GM21515 (cell line): ENCODE measurements around the gene CDIPT.
A peak's percentile ranks its signal among the peaks of the same experiment; 100 is the strongest.
"Not testable (repeated sequence)": the region's sequence is repeated elsewhere in the genome, so short reads cannot be mapped to it uniquely, and the experiment has no call there.

Experiments
- ATAC-seq: cut with Tn5 transposase; IDR thresholded peaks from one replicate; pipeline ENCODE4 v1.9.1; 2021; ENCODE audit not compliant: unreplicated experiment

Gene CDIPT, protein sequence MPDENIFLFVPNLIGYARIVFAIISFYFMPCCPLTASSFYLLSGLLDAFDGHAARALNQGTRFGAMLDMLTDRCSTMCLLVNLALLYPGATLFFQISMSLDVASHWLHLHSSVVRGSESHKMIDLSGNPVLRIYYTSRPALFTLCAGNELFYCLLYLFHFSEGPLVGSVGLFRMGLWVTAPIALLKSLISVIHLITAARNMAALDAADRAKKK

DNA sequence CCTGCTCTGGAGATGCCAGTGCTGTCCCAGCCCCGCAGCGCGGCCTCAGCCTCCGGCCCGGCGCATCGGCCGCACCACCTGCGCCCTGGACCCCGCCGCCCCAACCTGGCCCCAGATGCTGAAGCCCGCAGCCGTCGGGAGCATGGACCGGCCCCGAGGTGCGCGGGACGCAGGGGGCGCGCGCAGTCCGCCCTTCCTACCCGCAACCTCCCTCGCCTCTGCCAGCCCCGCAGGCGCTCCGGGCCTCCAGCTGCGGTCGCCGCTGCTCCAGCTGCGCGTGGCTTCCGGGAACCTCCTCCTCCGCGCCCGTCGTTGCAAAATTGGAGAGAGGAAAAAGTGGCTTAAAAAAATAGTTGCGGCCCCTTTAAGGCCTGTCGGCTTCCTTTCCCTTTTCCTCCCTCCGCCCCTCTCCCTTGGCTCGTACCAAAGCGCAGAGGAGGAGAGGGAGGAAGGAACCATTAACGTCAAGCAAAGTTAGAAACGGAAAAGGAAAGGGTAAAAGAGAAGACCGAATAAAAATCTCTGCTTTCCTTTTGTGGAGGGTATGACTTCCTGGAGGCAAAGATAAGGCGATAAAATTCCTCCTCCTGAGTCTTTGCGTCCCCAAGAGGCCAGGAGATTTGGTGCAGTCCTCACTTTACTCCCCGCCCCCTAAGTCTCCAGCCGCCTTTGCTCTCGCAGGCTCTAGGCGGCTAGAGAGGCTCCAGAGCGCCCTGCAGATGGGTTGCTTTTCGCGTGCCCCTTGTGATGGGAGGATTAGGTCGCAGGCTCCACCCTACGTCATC lies at the start of gene CDIPT:
TSS of gene CDIPT (minus strand) at position 343 of the 785 bp plus-strand sequence. CDS start 369 bp downstream, outside the sequence.
- ATAC-seq: peak; percentile 88

DNA sequence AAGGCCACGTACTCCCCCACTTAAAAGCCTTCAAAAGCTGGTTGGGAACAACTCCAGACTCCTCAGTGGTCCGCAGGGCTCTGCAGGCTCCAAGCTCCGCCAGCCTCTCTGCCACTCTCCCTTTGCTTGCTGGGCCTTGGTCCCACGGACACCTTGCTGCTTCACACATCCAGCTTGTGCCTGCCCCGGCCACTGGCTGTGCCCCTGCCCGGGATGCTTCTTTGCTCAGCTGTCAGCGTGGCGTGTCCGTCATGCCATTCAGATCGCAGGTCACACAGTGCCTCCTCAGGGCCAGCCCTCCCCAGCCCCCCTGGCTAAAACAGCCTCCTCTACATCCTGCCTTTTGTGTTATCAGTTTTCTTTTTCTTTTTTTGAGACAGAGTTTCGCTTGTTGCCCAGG lies 49.1 kb upstream of the CDIPT start:
- ATAC-seq: no peak

DNA sequence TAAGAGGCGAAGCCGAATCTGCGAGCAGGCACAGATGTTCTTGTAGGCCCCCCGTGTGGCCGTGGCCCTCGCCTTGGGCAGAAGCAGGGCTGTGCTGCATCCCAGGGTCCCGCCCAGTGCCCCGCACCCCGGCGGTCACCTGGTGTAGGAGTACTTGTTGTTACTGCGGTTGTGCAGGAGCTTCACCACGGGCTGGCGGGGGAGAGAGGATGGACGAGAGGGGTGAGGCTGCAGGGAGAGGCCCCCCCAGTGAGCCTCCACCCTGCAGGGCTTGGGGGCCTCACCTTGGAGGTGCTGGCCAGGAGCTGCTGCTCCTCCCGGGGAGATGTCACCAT lies 48.6 kb upstream of the CDIPT start:
- no peak for ATAC-seq

DNA sequence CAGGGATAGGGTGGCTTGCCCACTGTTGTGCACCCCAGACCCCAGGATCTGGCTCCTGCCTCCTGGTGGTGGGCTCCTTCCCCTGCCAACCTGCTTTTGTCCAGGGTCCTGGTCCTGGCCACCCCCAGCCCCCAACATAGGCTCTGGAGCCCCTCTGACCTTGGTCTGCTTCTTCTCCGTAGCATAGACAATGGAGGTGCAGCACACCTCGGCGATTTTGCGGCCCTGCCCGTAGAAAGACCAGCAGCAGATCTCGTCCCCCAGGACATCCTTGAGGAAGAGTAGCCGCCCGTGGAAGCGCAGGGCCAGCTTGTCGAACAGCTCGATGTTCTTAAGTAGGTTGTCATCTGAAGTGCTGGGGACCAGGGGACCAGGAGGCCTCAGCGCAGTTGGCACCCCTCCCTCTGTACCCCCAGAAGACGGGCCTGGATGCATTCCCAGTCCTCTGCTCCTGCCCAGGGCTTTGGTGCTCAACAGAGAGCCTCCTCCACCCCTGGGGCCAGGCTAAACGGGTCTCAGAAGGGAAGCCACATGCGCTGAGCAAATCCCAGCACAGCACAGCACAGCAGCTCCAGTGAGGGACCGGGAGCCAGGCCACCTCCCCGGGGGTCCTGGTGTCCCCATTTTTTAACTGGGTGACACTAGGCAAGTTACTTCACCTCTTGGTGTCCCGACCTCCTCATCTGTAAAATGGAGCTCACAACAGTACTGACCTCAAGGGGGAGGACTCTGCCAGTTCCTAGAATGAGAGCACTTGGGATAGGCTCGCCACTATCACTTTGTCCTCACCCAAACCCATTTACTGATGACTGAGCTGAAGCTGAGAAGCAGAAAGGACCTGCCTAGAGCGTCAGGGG lies 48.0 kb upstream of the CDIPT start:
- no peak for ATAC-seq

DNA sequence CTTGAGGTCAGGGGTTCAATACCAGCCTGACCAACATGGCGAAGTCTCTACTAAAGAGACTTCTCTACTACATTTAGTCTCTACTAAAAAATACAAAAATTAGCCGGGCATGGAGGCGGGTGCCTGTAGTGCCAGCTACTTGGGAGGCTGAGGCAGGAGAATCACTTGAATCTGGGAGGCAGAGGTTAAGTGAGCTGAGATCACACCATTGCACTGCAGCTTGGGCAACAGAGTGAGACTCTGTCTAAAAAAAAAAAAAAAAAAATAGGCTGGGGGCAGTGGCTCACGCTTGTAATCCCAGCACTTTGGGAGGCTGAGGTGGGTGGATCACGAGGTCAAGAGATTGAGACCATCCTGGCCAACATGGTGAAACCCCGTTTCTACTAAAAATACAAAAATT lies 46.8 kb upstream of the CDIPT start:
- not testable (repeated sequence) for ATAC-seq

DNA sequence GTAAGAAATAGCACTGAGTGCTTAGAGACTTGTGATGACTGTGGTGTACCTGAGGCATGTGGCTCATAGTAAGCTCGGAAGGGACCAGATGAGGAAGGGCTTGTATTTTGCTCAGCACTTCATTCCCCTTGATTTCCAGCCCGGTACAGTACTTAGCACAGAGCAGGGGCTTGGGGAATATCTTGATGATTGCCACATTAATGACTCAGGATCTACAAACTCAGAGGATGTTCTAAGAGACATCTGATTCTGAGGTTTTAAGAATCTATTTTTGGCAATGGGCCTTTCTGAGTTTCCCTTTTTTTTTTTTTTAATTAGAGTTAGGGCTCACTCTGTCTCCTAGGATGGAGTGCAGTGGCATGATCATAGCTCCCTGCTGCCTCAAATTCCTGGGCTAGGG lies 46.4 kb upstream of the CDIPT start:
- ATAC-seq: no peak

DNA sequence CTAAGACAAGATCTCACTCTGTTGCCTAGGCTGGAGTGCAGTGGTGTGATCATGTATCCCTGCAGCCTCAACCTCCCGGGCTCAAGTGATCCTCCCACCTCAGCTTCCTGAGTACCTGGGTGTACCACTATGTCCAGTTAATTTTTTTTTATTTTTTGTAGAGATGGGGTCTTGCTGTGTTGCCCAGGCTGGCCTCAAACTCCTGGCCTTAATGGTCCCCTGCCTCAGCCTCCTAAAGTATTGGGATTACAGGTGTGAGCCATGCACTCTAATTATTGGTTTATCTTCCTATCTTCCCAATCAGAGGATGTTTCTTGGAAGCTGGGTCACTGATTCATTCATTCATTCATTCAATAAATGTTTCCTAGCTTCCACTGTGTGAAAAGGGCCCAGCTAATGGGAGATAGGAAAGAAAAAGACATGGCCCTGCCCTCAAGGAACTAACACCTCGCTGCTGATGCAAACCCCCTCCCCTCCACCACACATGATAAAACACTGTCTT lies 45.7 kb upstream of the CDIPT start:
- ATAC-seq: no peak

DNA sequence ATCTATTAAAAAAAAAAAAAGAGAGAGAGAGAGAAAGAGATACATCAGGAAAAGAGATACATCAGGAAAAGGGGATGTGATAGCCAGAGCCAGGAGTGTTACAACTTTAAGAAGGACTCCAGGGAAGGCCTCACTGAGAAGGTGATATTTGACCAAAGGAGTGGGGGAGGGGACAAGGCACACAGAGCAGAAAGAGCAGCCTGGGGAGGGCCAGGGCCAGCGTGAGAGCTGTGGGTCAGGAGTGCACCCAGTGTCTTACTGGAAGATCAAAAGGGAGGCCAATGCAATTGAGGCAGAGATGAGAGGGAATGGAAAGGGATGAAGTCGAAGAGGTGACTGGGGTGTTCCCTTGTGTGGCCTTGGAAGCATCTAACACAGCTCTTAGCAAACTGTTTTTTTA lies 44.9 kb upstream of the CDIPT start:
- ATAC-seq: no peak

DNA sequence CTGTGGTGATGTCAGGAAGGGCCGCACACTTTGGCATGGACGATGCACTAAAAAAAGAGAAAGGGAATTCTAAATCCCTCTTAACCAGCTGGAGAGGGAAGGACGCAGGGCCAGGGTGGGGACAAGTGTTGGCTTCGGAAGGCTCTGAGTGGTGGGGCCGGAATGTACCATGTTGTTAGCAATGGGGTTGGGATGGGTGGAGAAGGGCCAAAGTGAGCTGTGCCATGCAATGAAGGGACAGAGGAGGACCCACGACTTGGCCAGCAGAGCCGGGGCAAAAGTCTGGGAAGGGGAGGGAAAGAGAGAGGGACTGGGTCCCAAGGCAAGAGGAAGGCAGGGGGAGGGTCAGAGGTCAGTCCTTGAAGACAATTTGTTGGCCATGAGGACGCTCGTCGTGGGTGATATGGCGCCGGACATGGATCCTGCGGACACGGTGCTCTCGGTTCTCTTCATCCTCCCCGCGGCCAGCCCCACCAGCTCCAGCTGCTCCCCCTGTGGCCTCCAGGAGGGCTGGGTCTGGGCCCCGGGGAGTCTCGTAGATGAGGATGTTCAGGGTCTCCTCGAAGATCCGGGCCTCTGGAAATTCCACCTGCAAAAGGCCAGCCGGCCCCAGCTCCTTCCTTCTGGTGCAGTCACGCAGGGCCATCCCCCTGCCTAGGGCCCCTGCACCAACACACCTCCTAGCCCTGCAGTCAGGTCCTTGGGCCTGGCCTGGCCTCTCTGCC lies 43.7 kb upstream of the CDIPT start:
- ATAC-seq: no peak

DNA sequence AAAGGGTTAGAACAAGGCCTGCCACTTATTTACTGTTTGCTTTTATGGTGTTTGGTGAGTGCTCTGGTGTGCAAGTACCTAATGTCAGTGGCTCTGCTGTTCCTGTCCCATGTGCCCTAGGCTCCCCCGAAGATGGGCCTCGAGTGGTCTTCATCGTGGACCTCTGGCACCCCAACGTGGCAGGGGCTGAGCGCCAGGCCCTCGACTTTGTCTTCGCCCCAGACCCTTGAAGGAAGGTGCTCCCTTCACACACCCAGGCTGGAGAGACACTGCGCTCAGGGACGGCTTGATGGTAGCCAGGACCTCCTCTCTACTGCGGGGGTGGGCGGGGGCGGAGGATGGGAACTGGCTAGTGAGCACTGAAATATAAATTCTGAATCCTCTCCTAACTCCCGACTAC lies 42.6 kb upstream of the CDIPT start:
- ATAC-seq: no peak

DNA sequence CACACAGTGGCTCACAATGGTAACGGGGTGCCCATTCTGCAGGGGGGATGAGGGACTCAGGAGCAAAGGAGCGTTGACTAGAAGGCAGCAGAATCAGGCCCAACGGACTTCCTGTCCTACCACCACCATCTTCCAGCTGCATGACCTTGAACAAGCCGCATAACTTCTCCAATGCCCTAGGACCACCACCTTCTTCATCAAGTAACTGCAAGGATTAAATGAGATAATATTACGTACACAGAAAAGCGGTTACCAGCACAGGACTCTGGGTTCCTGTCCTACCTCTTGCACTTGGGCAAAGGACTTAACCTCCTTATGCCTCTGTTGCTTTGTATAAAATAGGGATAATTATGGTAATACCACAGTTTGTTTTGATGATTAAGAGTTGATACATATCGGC lies 41.9 kb upstream of the CDIPT start:
- ATAC-seq: no peak

DNA sequence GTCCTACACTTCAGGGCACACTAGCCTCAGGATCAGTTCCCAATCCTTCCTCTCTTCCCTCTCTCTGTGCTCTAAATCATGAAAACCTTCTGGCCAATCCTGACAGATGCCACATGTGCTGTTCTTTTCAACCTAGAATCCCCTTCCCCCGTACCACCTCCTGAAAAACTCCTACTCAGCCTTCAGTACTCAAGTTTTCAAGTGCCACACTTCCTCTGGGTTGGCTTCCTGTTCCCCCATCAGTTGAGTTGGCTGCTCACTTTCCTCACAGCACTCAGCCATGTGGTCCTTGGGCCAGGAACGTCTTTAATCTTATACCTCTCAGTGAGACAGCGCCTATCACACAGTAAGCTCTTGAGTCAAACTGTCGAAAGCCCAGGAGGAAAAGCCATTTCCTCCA lies 40.6 kb upstream of the CDIPT start:
- ATAC-seq: no peak

DNA sequence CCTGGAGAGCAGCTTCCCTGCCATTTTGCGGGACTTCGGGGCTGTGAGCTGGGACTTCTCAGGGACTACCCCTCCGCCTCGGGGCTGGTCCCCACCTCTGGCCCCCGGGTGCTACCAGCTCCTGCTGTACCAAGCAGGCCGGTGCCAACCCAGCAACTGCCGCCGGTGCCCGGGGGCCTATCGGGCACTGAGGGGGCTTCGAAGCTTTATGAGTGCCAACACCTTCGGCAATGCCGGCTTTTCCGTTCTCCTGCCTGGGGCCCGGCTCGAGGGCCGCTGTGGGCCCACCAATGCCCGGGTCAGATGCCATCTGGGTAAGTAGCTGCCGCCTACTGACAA lies 38.5 kb upstream of the CDIPT start:
- ATAC-seq: no peak

DNA sequence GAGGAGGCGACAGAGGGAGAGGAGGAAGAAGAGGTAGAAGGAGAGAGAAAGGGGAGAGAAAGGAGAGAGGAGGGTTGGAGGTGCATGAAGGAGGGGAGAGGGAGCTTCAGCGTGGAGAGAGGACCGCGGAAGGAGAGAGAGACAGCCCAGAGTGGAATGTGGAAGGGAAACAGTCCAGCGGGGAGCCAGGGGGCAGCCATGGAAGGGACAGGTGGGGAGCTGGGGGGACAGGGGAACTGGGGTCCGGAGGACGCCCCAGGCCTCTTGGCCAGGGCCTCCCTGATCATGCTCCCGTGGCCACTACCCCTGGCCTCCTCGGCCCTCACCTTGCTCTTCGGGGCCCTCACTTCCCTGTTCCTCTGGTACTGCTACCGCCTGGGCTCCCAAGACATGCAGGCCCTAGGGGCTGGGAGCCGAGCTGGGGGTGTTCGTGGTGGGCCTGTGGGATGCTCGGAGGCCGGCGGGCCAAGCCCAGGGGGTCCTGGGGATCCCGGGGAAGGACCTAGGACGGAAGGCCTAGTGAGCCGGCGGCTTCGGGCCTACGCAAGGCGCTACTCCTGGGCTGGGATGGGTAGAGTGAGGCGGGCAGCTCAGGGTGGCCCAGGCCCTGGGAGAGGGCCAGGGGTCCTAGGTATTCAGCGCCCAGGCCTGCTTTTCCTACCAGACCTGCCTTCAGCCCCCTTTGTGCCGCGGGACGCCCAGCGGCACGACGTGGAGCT lies 38.0 kb upstream of the CDIPT start:
- ATAC-seq: no peak

DNA sequence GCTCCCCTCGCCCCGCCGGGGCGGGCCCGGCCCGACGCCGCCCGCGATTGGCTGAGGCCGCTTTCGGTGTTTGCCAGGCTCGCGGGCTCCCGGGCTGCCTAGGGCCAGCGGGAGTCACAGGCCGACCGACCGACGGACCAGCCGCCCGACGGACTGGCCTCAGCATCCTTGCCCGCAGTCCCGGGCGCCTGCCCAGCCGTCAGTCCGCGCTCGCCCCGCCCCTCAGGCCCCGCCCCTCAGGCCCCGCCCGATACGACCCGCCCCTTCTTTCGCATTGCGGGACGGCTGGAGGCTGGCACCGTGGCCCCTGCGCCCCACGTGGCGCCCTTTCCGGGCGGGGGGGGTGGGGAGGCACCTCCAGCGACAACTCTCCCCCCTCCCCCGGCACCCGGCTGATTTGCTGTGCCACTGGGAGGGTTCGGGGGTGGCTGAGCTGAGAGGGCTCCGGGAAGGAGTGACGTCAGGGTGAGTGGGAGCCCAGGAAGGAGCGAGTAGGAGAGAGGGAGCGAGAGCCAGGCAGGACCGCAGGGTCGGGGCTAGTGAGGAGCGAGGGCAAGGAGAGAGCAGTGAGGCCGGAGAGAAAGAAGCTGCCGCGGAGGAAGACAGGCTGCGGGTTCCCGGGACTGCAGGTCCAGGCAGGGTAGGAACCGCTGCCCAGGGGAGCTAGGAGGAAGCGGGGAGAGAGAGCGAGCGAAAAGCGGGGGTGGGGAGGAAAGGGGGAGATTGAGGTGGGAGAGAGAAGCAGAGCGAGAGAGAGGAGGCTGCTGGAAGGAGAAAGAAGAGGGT lies 37.3 kb upstream of the CDIPT start, which contains the start of gene ASPHD1:
TSS of gene ASPHD1 (plus strand) at position 387 of the 786 bp plus-strand sequence. CDS start 484 bp downstream, outside the sequence.
- ATAC-seq: no peak

DNA sequence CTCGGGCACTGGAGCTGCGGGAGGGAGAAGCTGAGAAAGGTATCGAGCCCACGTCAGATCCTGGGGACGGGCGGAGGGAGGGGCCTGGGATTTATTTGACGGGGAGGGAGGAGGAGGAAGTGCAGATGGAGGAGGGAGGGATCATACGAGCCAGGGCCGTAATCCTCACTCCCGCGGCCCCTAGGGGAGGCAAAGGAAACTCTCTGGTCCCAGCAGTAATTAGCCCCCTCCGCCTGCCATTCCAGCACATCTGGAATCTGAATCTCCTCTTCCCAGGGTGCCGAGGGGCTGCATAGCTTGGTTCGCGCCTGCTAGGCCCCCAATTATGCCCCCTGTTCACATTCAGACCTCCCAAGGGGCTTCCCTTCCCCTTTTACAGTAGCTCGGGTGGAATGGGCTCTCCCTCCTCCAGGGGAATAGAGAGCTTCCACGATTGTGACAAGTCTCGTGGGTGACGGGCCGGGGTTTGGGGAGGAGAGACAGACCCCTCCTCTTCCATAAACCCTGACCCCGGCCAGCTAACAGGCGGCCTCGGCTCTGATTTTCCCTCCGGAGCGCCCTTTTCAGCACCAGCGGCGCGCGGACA lies 36.6 kb upstream of the CDIPT start, which contains the start of gene SEZ6L2:
TSS of gene SEZ6L2 (minus strand) at position 35 of the 586 bp plus-strand sequence. CDS start 531 bp downstream, outside the sequence.
- no peak for ATAC-seq

DNA sequence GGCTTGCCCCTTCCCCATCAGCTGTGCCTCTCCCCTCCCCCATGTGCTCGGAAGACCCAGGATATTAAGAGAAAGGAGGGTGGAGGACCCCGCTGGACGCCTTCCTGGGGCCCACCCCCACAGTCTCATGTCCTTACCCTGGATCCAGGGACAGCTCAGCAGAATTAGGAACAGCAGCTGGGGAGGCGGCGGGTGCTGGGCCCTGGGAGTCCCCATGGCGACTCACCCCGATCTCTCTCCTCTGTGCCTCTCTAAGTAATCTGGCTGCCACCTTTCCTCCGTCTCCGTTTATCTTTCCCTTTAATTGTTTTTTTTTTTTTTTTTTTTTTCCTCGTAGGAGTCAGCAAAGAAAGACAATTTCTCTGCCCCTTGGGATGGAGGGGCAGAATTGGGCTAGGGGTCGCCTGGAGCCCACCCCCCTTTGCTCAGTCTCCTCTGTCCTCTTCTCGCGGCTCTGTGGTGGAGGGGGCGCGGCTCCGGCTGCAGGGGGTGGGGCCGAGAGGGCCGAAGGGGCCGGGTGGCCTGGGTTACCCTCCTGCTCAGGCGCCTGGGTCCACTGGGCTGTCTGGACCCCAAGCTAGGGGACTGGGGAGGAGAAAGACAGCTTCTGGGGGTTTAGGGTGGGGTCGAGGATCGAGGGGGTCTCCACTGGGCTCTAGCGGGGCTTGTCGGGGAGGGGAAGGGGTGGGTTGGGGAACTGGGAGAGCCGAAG lies 35.9 kb upstream of the CDIPT start:
- ATAC-seq: no peak

DNA sequence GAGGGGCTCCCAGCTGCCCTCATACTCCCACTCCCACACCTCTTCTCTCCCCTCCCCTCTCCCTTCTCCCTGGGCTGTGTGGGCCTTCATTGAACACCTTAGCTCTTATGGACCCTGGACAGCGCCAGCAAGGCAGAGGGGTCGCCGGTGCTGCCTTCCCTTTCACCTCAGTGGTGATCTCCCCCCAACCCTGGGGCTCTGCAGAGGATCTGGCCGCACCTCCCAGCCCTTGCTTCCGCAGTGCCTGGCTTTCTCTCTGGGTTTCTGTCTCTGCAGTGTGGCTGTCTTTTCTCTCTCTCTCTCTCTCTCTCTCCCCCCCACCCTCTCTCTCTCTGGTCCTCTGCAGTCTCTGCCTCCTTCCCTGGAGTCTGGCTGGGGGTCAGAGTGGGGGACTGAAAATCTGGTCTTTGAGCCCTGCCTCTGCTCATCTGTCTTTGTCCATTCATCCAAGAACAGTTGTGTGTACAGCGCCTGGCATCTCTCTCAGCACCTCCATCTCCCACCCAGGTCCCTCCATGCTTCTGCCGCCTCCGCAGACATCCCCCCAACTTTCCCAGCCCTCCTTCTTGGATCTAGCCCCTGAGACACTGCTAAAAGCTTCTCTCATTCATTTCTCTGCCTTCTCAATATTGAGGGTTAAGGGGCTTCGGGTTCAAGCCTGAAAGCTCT lies 35.2 kb upstream of the CDIPT start:
- ATAC-seq: no peak
